ENCODE data around the gene CD99L2.

- TF ChIP-seq POLR2A (IDR thresholded peaks at IDR 0.05) = no peak
- no peak for TF ChIP-seq CTCF (IDR thresholded peaks at IDR 0.05)
Measured at GRCh38 chrX:150863191-150863590, 35.3 kb downstream of the CD99L2 start.
